IMR-90 (cell line): ENCODE results near the gene TRAPPC5. TPM values are rescaled to one million over a fixed set of nuclear protein-coding genes. Genes with fewer than 3 reads are reported as not detected.

Source experiments
- ATAC-seq: fragments of 200-7000 bp; cut with Tn5 transposase; 2 replicates; pipeline ENCODE4 v1.9.1; 2020; ENCODE audit warnings: low read depth, mild to moderate bottlenecking, moderate library complexity
- BruUV-seq: library from RNA; stranded (reverse); fragments of 400-500 nt; replicated peaks from 2 replicates; lab custom pipeline; 2021; lab: Mats Ljungman, UMichigan
- CTCF ChIA-PET: fragments of 300-600 bp; formaldehyde crosslinking; extraction: SDS; loops from one replicate; lab custom pipeline; 2021; ENCODE audit warnings: antibody characterized with exemption; lab: Yijun Ruan, JAX
- POLR2A ChIA-PET: fragments of 300-600 bp; sonication (Branson Sonifier 250); formaldehyde crosslinking; loops from one replicate; lab custom pipeline; 2022; ENCODE audit warnings: antibody characterized with exemption; ENCODE audit not compliant: unreplicated experiment; lab: Charles Lee
- DNase-seq: peaks from one replicate; pipeline ENCODE4 v3.0.0; 2013
- H2AFZ ChIP-seq: replicated peaks from 2 replicates; pipeline ENCODE3; 2013; ENCODE audit warnings: low read length, mild to moderate bottlenecking; ENCODE audit not compliant: poor library complexity
- H2AK5ac ChIP-seq: 2 replicates; pipeline ENCODE4 v1.6.1; 2013; ENCODE audit warnings: low read depth, low read length, inconsistent platforms
- H2AK9ac ChIP-seq: replicated peaks from 2 replicates; pipeline ENCODE3; 2013; ENCODE audit warnings: mild to moderate bottlenecking, low read depth, low read length, moderate library complexity; ENCODE audit not compliant: poor library complexity
- H2BK120ac ChIP-seq: 2 replicates; pipeline ENCODE4 v1.6.1; 2013; ENCODE audit warnings: low read depth, low read length, inconsistent platforms
- H2BK15ac ChIP-seq: 3 replicates; pipeline ENCODE4 v1.6.1; 2013; ENCODE audit warnings: low read depth, low read length, inconsistent platforms
- H2BK20ac ChIP-seq: 2 replicates; pipeline ENCODE4 v1.6.1; 2013; ENCODE audit warnings: low read depth, mild to moderate bottlenecking, inconsistent platforms, low read length, moderate library complexity
- H2BK5ac ChIP-seq: 2 replicates; pipeline ENCODE4 v1.6.1; 2013; ENCODE audit warnings: mild to moderate bottlenecking, low read depth, low read length, inconsistent platforms; ENCODE audit not compliant: poor library complexity, severe bottlenecking
- H3K14ac ChIP-seq: replicated peaks from 2 replicates; pipeline ENCODE4 v1.6.1; 2013; ENCODE audit warnings: low read depth, low read length, inconsistent platforms
- H3K18ac ChIP-seq: 2 replicates; pipeline ENCODE4 v1.6.1; 2013; ENCODE audit warnings: low read depth, low read length, control low read depth
- H3K23ac ChIP-seq: 2 replicates; pipeline ENCODE4 v1.6.1; 2013; ENCODE audit warnings: low read depth, low read length, inconsistent platforms
- H3K27ac ChIP-seq: 2 replicates; pipeline ENCODE4 v1.5.1; 2013; ENCODE audit warnings: mild to moderate bottlenecking, control low read depth, low read length; ENCODE audit not compliant: insufficient read depth
- H3K27me3 ChIP-seq: 2 replicates; pipeline ENCODE4 v1.6.1; 2013; ENCODE audit warnings: low read length; ENCODE audit not compliant: control insufficient read depth, insufficient read depth
- H3K36me3 ChIP-seq: 2 replicates; pipeline ENCODE4 v1.6.1; 2013; ENCODE audit warnings: low read length, mixed read lengths; ENCODE audit not compliant: control insufficient read depth, insufficient read depth
- H3K4ac ChIP-seq: 2 replicates; pipeline ENCODE4 v1.6.1; 2013; ENCODE audit warnings: low read depth, low read length, inconsistent platforms
- H3K4me1 ChIP-seq: 2 replicates; pipeline ENCODE4 v1.6.1; 2013; ENCODE audit warnings: low read length, mixed read lengths; ENCODE audit not compliant: control insufficient read depth, insufficient read depth
- H3K4me2 ChIP-seq: 2 replicates; pipeline ENCODE4 v1.6.1; 2013; ENCODE audit warnings: low read depth, mild to moderate bottlenecking, control low read depth, low read length, moderate library complexity
- H3K4me3 ChIP-seq: 2 replicates; pipeline ENCODE4 v1.5.1; 2013; ENCODE audit warnings: low read depth, mild to moderate bottlenecking, control low read depth, low read length, moderate library complexity; ENCODE audit not compliant: insufficient read depth
- H3K56ac ChIP-seq: 2 replicates; pipeline ENCODE4 v1.6.1; 2013; ENCODE audit warnings: low read length, inconsistent platforms; ENCODE audit not compliant: insufficient read depth; ENCODE audit errors: extremely low read depth
- H3K79me1 ChIP-seq, 2 experiments: 2 replicates each; pipeline ENCODE4 v1.6.1; 2013; ENCODE audit warnings: low read length in 2 of 2, inconsistent platforms in 1 of 2, low read depth in 1 of 2
- H3K9ac ChIP-seq: 2 replicates; pipeline ENCODE4 v1.6.1; 2013; ENCODE audit warnings: low read depth, low read length, control low read depth
- H3K9me1 ChIP-seq: 2 replicates; pipeline ENCODE4 v1.6.1; 2013; ENCODE audit warnings: low read length, inconsistent platforms; ENCODE audit not compliant: insufficient read depth
- H3K9me3 ChIP-seq: 2 replicates; pipeline ENCODE4 v1.6.1; 2013; ENCODE audit warnings: low read length; ENCODE audit not compliant: control insufficient read depth, insufficient read depth
- H4K20me1 ChIP-seq: 2 replicates; pipeline ENCODE4 v1.6.1; 2013; ENCODE audit warnings: low read length, inconsistent platforms; ENCODE audit not compliant: insufficient read depth
- H4K5ac ChIP-seq: 2 replicates; pipeline ENCODE4 v1.6.1; 2013; ENCODE audit warnings: mild to moderate bottlenecking, low read depth, low read length, control low read depth
- H4K8ac ChIP-seq, 2 experiments: 2 replicates each; pipeline ENCODE4 v1.6.1; 2013; ENCODE audit warnings: low read depth in 2 of 2, low read length in 2 of 2, control low read depth in 1 of 2, inconsistent platforms in 1 of 2
- H4K91ac ChIP-seq: 2 replicates; pipeline ENCODE4 v1.6.1; 2013; ENCODE audit warnings: low read depth, low read length, inconsistent platforms; ENCODE audit not compliant: insufficient read depth
- BHLHE40 ChIP-seq: fragments of 150-350 bp; IDR thresholded peaks from 2 replicates; pipeline ENCODE4 v1.6.1; 2016; ENCODE audit warnings: mild to moderate bottlenecking, low read depth, low read length
- CEBPB ChIP-seq: IDR thresholded peaks from 2 replicates; pipeline ENCODE4 v1.6.1; 2012; ENCODE audit warnings: low read depth, low read length, improper control_type of control experiment
- CHD1 ChIP-seq: IDR thresholded peaks from 2 replicates; pipeline ENCODE4 v1.6.1; 2012; ENCODE audit warnings: low read depth, low read length, improper control_type of control experiment
- CTCF ChIP-seq: conservative IDR thresholded peaks from 2 replicates; pipeline ENCODE4 v1.5.1; 2012; ENCODE audit warnings: mild to moderate bottlenecking, low read depth, low read length, improper control_type of control experiment
- ELK1 ChIP-seq: fragments of 150-350 bp; IDR thresholded peaks from 2 replicates; pipeline ENCODE4 v1.6.1; 2016; ENCODE audit warnings: low read depth, mild to moderate bottlenecking, low read length, moderate library complexity, borderline replicate concordance
- FOS ChIP-seq: fragments of 150-350 bp; IDR thresholded peaks from 2 replicates; pipeline ENCODE4 v1.6.1; 2016; ENCODE audit warnings: low read depth, low read length
- MAFK ChIP-seq: IDR thresholded peaks from 2 replicates; pipeline ENCODE4 v1.6.1; 2012; ENCODE audit warnings: low read depth, low read length, improper control_type of control experiment
- MAZ ChIP-seq: IDR thresholded peaks from 2 replicates; pipeline ENCODE4 v1.6.1; 2012; ENCODE audit warnings: low read depth, mild to moderate bottlenecking, low read length, improper control_type of control experiment, moderate library complexity, borderline replicate concordance
- MXI1 ChIP-seq: IDR thresholded peaks from 2 replicates; pipeline ENCODE4 v1.6.1; 2012; ENCODE audit warnings: low read depth, mild to moderate bottlenecking, low read length, moderate library complexity, borderline replicate concordance
- NFE2L2 ChIP-seq: fragments of 150-350 bp; IDR thresholded peaks from 2 replicates; pipeline ENCODE4 v1.6.1; 2016; ENCODE audit warnings: low read depth, mild to moderate bottlenecking, low read length
- POLR2A ChIP-seq: IDR thresholded peaks from 2 replicates; pipeline ENCODE4 v1.6.1; 2012; ENCODE audit warnings: mild to moderate bottlenecking, low read depth, low read length
- RAD21 ChIP-seq: IDR thresholded peaks from 2 replicates; pipeline ENCODE4 v1.6.1; 2012; ENCODE audit warnings: low read length, improper control_type of control experiment
- RCOR1 ChIP-seq: IDR thresholded peaks from 2 replicates; pipeline ENCODE4 v1.6.1; 2012; ENCODE audit warnings: mild to moderate bottlenecking, low read length, improper control_type of control experiment; ENCODE audit not compliant: insufficient replicate concordance
- SMC3 ChIP-seq: fragments of 150-350 bp; IDR thresholded peaks from 2 replicates; pipeline ENCODE4 v1.6.1; 2016; ENCODE audit warnings: low read depth, mild to moderate bottlenecking, antibody characterized with exemption, low read length, moderate library complexity
- USF2 ChIP-seq: fragments of 150-350 bp; IDR thresholded peaks from 2 replicates; pipeline ENCODE4 v1.6.1; 2017; ENCODE audit warnings: mild to moderate bottlenecking, antibody characterized with exemption, low read length, low read depth
- WGBS, 2 experiments: methylation state at CpG; one replicate each; pipeline versions ENCODE4 v1.1.5 to v1.1.7; 2013; ENCODE audit warnings: missing lambda C conversion rate in 2 of 2; ENCODE audit not compliant: insufficient read length in 1 of 2; ENCODE audit errors: extremely low coverage in 2 of 2; 5-methylcytosine and 5-hydroxymethylcytosine counted together
- dilution Hi-C: fragments of 300-500 bp; cut with HindIII; formaldehyde crosslinking; loops from one replicate; pipeline ENCODE4 v1.14.3; 2018; ENCODE audit warnings: low sequenced_read_pairs; ENCODE audit not compliant: unreplicated experiment
- in situ Hi-C: fragments of 300-500 bp; cut with MboI; formaldehyde crosslinking; loops from 3 replicates; pipeline ENCODE4 v1.14.3; 2019; ENCODE audit warnings: low sequenced_read_pairs, inconsistent platforms, mixed read lengths
- intact Hi-C: fragments of 100-400 bp; cut with micrococcal nuclease; formaldehyde crosslinking; loops from 2 replicates; pipeline ENCODE4 v1.10.0; 2022
- polyA plus RNA-seq, 3 experiments: library from polyadenylated mRNA; depleted of rRNA; stranded (reverse); fragments of >200 nt; gene quantifications; 2 replicates each; pipeline ENCODE4 v1.2.3, GENCODE V29; 2012; ENCODE audit warnings: low replicate concordance in 1 of 3
- total RNA-seq: library from RNA; depleted of rRNA; stranded (reverse); fragments of >200 nt; gene quantifications from 2 replicates; pipeline ENCODE4 v1.2.3, GENCODE V29; 2012

The TRAPPC5 gene
- total and polyA plus RNA-seq, 2 of the 4 experiments (the other 2 are of a cell fraction), result 54.7 to 109 TPM

GRCh38 chr19:7730286-7731217 is 49.9 kb downstream of the TRAPPC5 start:
- Histone ChIP-seq H2AK5ac (no peak overlapping the region), H2AFZ (no peak overlapping the region), H2BK20ac (no peak overlapping the region), H4K5ac (no peak overlapping the region), H3K9me3 (no peaks in the 10 kb centered on the region), H2AK9ac (no peak overlapping the region), H3K79me1 (no peaks in the 10 kb centered on the region), H3K9me1 (no peaks in the 10 kb centered on the region), H3K4me3 (no peak overlapping the region), H3K4me2 (no peak overlapping the region), H3K4me1 (no peaks in the 10 kb centered on the region), H2BK15ac (no peak overlapping the region), H3K56ac (no peak overlapping the region), H4K91ac (no peak overlapping the region), H3K9ac (no peak overlapping the region), H3K18ac (no peak overlapping the region), H3K4ac (no peak overlapping the region), H4K20me1 (no peaks in the 10 kb centered on the region), H3K14ac (no peak overlapping the region), H3K27me3 (peaks cover 44% of the 10 kb centered on the region), H3K36me3 (no peaks in the 10 kb centered on the region), H4K8ac (no peak overlapping the region), H2BK5ac (no peak overlapping the region), H3K27ac (no peak overlapping the region), H2BK120ac (no peak overlapping the region), H3K23ac (no peak overlapping the region)
- WGBS, 2 experiments, result 3% methylated on average over 26 of the region's 78 CpGs; no CpG with 5 or more reads in 1 of the 2 experiments
- in situ Hi-C loops (no loop called here), dilution Hi-C loops (no loop called here), intact Hi-C loops (no loop called here)
- ChIA-PET CTCF (no interaction called here), POLR2A (no interaction called here)
- no TSS peak for BruUV-seq
- ATAC-seq, result no peak
- DNase-seq, result no peak
- TF ChIP-seq NFE2L2 (no peak), RAD21 (no peak), FOS (no peak), RCOR1 (no peak), CEBPB (no peak), CHD1 (no peak), MAFK (no peak), POLR2A (no peak), MAZ (no peak), BHLHE40 (no peak), SMC3 (no peak), MXI1 (no peak), ELK1 (no peak), CTCF (no peak), USF2 (no peak)
